GM12878 (cell line): ENCODE results near the gene MANBA. TPM values are rescaled to one million over a fixed set of nuclear protein-coding genes. Genes with fewer than 3 reads are reported as not detected.

Experiments used
- ATAC-seq: fragments of 200-7000 bp; cut with Tn5 transposase; 3 replicates; pipeline ENCODE4 v1.9.1; 2020; ENCODE audit warnings: mild to moderate bottlenecking, moderate library complexity
- BruUV-seq: library from RNA; stranded (reverse); fragments of 400-500 nt; replicated peaks from 2 replicates; lab custom pipeline; 2021; lab: Mats Ljungman, UMichigan
- CTCF ChIA-PET: fragments of 300-600 bp; sonication (Branson Sonifier 250); formaldehyde crosslinking; extraction: SDS; loops from one replicate; lab custom pipeline; 2021; ENCODE audit warnings: inconsistent platforms; lab: Yijun Ruan, JAX
- POLR2A ChIA-PET: fragments of 350-600 bp; formaldehyde crosslinking; extraction: SDS; loops from one replicate; lab custom pipeline; 2021; ENCODE audit warnings: inconsistent platforms; lab: Charles Lee
- RAD21 ChIA-PET: fragments of 300-600 bp; sonication (Branson Sonifier 250); formaldehyde crosslinking; loops from one replicate; lab custom pipeline; 2023; ENCODE audit warnings: antibody characterized with exemption; ENCODE audit not compliant: unreplicated experiment; lab: Charles Lee
- SMC1A ChIA-PET: fragments of 300-600 bp; sonication (Branson Sonifier 250); formaldehyde crosslinking; loops from one replicate; lab custom pipeline; 2023; ENCODE audit not compliant: unreplicated experiment, uncharacterized antibody; lab: Charles Lee
- DNase-seq: peaks from one replicate; pipeline ENCODE4 v3.0.0-alpha.2; 2011; ENCODE audit warnings: low read depth, low spot score
- FAIRE-seq: peaks from 3 replicates; lab custom pipeline; 2011; peaks lifted over from hg19 to GRCh38; lab: Jason Lieb, UNC
- H2AFZ ChIP-seq: 2 replicates; pipeline ENCODE4 v1.6.0; 2011; ENCODE audit warnings: low read depth, low read length, control low read depth; ENCODE audit not compliant: control insufficient read depth
- H3K27ac ChIP-seq: 2 replicates; pipeline ENCODE4 v1.5.1; 2011; ENCODE audit warnings: control low read depth; ENCODE audit not compliant: control insufficient read depth, insufficient read depth
- H3K27me3 ChIP-seq, 2 experiments: replicated peaks in 1 of 2; 2 replicates each; pipeline versions ENCODE4 v1.6.0 to v1.6.1; 2011; ENCODE audit warnings: low read length in 1 of 2; ENCODE audit not compliant: control insufficient read depth in 2 of 2, insufficient read depth in 2 of 2
- H3K36me3 ChIP-seq, 2 experiments: 2 replicates each; pipeline ENCODE4 v1.5.1; 2011; ENCODE audit warnings: low read length in 1 of 2; ENCODE audit not compliant: control insufficient read depth in 2 of 2, insufficient read depth in 2 of 2
- H3K4me1 ChIP-seq: 2 replicates; pipeline ENCODE4 v1.6.1; 2011; ENCODE audit warnings: mild to moderate bottlenecking, low read length, moderate library complexity, mixed read lengths; ENCODE audit not compliant: control insufficient read depth, insufficient read depth
- H3K4me2 ChIP-seq: 2 replicates; pipeline ENCODE4 v1.6.0; 2011; ENCODE audit warnings: control low read depth; ENCODE audit not compliant: control insufficient read depth, insufficient read depth
- H3K4me3 ChIP-seq: fragments of 200-600 bp; sonication (generic); 2 replicates; pipeline ENCODE4 v1.5.1; 2016
- H3K79me2 ChIP-seq: 2 replicates; pipeline ENCODE4 v1.6.0; 2011; ENCODE audit warnings: low read length; ENCODE audit not compliant: control insufficient read depth, insufficient read depth
- H3K9ac ChIP-seq: 2 replicates; pipeline ENCODE4 v1.8.0; 2011; ENCODE audit warnings: low read length, control low read depth, mixed read lengths; ENCODE audit not compliant: control insufficient read depth, insufficient read depth
- H3K9me3 ChIP-seq: replicated peaks from 3 replicates; pipeline ENCODE4 v1.5.1; 2011; ENCODE audit warnings: mild to moderate bottlenecking, low read length; ENCODE audit not compliant: control insufficient read depth, insufficient read depth
- H4K20me1 ChIP-seq: 2 replicates; pipeline ENCODE4 v1.6.0; 2011; ENCODE audit not compliant: control insufficient read depth, insufficient read depth
- NFXL1 ChIP-seq: fragments of 450-650 bp; IDR thresholded peaks from 2 replicates; pipeline ENCODE4 v1.6.1; 2017; ENCODE audit warnings: antibody characterized with exemption, mild to moderate bottlenecking, borderline replicate concordance
- NFYB ChIP-seq: IDR thresholded peaks from 2 replicates; pipeline ENCODE4 v1.6.1; 2011; ENCODE audit warnings: low read depth, mild to moderate bottlenecking, low read length, improper control_type of control experiment, moderate library complexity; ENCODE audit not compliant: insufficient read depth
- RB1 ChIP-seq: fragments of 450-650 bp; formaldehyde crosslinking; IDR thresholded peaks from 2 replicates; pipeline ENCODE4 v1.6.1; 2017; ENCODE audit warnings: mild to moderate bottlenecking, borderline replicate concordance
- WRNIP1 ChIP-seq: IDR thresholded peaks from 2 replicates; pipeline ENCODE4 v1.6.1; 2011; ENCODE audit warnings: low read depth, low read length, improper control_type of control experiment, borderline replicate concordance
- WGBS: methylation state at CpG from one replicate; pipeline ENCODE4 v1.1.6; 2016; ENCODE audit warnings: low lambda C conversion rate; ENCODE audit not compliant: insufficient replicate concordance, insufficient coverage; ENCODE audit errors: missing lambda C conversion rate; 5-methylcytosine and 5-hydroxymethylcytosine counted together
- in situ Hi-C: fragments of 300-500 bp; cut with MboI; formaldehyde crosslinking; loops from 9 replicates; pipeline ENCODE4 v1.14.3; 2018; ENCODE audit warnings: mixed read lengths
- intact Hi-C: fragments of 100-400 bp; cut with micrococcal nuclease; formaldehyde crosslinking; loops from one replicate; pipeline ENCODE4 v1.14.2; 2022; ENCODE audit not compliant: unreplicated experiment
- polyA plus RNA-seq, 11 experiments: library from polyadenylated mRNA; depleted of rRNA in 4 of 11; unstranded in 6 of 11; stranded (reverse) in 5 of 11; fragments of >200 nt; fragmentation: Nextera tagmentation in 4 of 11; fragmentation: Illumina TruSeq in 1 of 11; extraction: Ambion mirVana in 4 of 11; extraction: Trizol in 1 of 11; gene quantifications; 1 replicate in 1 of 11; 2 replicates in 10 of 11; pipeline versions ENCODE4 v1.2.1 to v1.2.3, GENCODE V29; 2011 to 2016; ENCODE audit warnings: inconsistent platforms in 2 of 11, missing spikeins in 2 of 11, low read depth in 1 of 11
- total RNA-seq, 4 experiments: library from RNA; depleted of rRNA in 3 of 4; stranded (reverse); fragments of >200 nt in 3 of 4; fragmentation: Illumina TruSeq in 1 of 4; extraction: Trizol in 1 of 4; gene quantifications; 2 replicates each; pipeline versions ENCODE4 v1.2.1 to v1.2.3, GENCODE V29; 2013 to 2021
- TF ChIP-seq, protein P1 (sequence below): fragments of 450-650 bp; IDR thresholded peaks from 2 replicates; pipeline ENCODE4 v1.6.1; 2017; ENCODE audit warnings: antibody characterized with exemption, mild to moderate bottlenecking, moderate library complexity
- TF ChIP-seq, protein P2 (sequence below), 3 experiments: IDR thresholded peaks in 2 of 3; conservative IDR thresholded peaks in 1 of 3; 2 replicates each; pipeline ENCODE4 v1.5.1; 2011; ENCODE audit warnings: low read depth in 3 of 3, low read length in 3 of 3, mild to moderate bottlenecking in 3 of 3, control low read depth in 2 of 3, moderate library complexity in 2 of 3, inconsistent platforms in 1 of 3, mixed read lengths in 1 of 3; ENCODE audit not compliant: control insufficient read depth in 2 of 3, insufficient read depth in 1 of 3; ENCODE audit errors: extremely low read depth in 1 of 3

MANBA gene
- total and polyA plus RNA-seq, 10 of the 15 experiments (the other 5 are each of a cell fraction or from before 2014, with no cell fraction given) = 3.8 to 19.0 (median 12.5) TPM

DNA sequence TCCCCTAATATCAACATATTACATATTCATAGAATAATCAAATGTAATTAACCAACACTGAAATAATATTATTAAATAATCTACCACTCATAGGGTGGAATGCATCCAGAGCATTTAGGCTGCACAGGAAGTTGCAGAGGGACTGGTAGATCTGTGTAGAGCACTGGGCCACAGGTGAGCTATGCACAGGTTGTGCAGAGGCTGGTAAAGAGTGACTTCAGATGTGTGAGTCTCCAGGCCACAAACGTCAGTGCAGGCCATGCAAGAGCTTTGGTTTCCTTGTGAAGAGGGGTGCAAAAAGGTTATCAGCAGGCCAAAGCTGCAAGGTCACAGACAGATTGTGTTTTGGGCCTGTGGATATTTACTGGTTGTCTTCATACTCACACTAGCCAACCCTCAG is 25.5 kb upstream of the MANBA start:
- CTCF ChIA-PET = no interaction called here
- H4K20me1 ChIP-seq = no peaks in the 10 kb centered on the region
- POLR2A ChIA-PET = no interaction called here
- H3K9me3 ChIP-seq = no peaks in the 10 kb centered on the region; the same call in 2 of the 3 replicates
- H3K9ac ChIP-seq = no peak overlapping the region
- 54% methylated on average over 1 of the region's 1 CpG for WGBS
- BruUV-seq = no TSS peak
- no peak overlapping the region for H3K27ac ChIP-seq
- in situ Hi-C loops (no loop called here), intact Hi-C loops (no loop called here)
- no peak overlapping the region for H3K4me2 ChIP-seq
- H3K27me3 ChIP-seq = no peaks in the 10 kb centered on the region
- DNase-seq = no peak
- peaks cover 0 to 1% of the 10 kb centered on the region in 2 experiments; a peak in 1 of 4 replicates for H3K36me3 ChIP-seq
- no peak overlapping the region for H3K4me3 ChIP-seq
- H3K79me2 ChIP-seq = no peaks in the 10 kb centered on the region
- RAD21 ChIA-PET = no interaction called here
- H2AFZ ChIP-seq = no peak overlapping the region
- H3K4me1 ChIP-seq = no peaks in the 10 kb centered on the region
- no peak for ATAC-seq
- TF ChIP-seq RB1 (no peak), NFYB (no peak), NFXL1 (no peak), WRNIP1 (no peak)
- TF ChIP-seq, protein P1, sequence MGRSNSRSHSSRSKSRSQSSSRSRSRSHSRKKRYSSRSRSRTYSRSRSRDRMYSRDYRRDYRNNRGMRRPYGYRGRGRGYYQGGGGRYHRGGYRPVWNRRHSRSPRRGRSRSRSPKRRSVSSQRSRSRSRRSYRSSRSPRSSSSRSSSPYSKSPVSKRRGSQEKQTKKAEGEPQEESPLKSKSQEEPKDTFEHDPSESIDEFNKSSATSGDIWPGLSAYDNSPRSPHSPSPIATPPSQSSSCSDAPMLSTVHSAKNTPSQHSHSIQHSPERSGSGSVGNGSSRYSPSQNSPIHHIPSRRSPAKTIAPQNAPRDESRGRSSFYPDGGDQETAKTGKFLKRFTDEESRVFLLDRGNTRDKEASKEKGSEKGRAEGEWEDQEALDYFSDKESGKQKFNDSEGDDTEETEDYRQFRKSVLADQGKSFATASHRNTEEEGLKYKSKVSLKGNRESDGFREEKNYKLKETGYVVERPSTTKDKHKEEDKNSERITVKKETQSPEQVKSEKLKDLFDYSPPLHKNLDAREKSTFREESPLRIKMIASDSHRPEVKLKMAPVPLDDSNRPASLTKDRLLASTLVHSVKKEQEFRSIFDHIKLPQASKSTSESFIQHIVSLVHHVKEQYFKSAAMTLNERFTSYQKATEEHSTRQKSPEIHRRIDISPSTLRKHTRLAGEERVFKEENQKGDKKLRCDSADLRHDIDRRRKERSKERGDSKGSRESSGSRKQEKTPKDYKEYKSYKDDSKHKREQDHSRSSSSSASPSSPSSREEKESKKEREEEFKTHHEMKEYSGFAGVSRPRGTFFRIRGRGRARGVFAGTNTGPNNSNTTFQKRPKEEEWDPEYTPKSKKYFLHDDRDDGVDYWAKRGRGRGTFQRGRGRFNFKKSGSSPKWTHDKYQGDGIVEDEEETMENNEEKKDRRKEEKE = no peak
- TF ChIP-seq, protein P2, sequence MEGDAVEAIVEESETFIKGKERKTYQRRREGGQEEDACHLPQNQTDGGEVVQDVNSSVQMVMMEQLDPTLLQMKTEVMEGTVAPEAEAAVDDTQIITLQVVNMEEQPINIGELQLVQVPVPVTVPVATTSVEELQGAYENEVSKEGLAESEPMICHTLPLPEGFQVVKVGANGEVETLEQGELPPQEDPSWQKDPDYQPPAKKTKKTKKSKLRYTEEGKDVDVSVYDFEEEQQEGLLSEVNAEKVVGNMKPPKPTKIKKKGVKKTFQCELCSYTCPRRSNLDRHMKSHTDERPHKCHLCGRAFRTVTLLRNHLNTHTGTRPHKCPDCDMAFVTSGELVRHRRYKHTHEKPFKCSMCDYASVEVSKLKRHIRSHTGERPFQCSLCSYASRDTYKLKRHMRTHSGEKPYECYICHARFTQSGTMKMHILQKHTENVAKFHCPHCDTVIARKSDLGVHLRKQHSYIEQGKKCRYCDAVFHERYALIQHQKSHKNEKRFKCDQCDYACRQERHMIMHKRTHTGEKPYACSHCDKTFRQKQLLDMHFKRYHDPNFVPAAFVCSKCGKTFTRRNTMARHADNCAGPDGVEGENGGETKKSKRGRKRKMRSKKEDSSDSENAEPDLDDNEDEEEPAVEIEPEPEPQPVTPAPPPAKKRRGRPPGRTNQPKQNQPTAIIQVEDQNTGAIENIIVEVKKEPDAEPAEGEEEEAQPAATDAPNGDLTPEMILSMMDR (IDR thresholded peaks at IDR 0.05 in 2 of 3, conservative IDR thresholded peaks at IDR 0.05 in 1 of 3; ENCODE audit: control insufficient read depth in 2 of 3, extremely low read depth in 1 of 3, insufficient read depth in 1 of 3, low read depth in 3 of 3, low read length in 3 of 3) = no peak
- SMC1A ChIA-PET = no interaction called here
- no peak for FAIRE-seq
